Measurements from ENCODE around the gene FBXL17. TPM values are rescaled to one million over a fixed set of nuclear protein-coding genes. Genes with fewer than 3 reads are reported as not detected.
"Not testable (repeated sequence)": the region's sequence is repeated elsewhere in the genome, so short reads cannot be mapped to it uniquely, and the experiment has no call there.

The FBXL17 gene
- total RNA-seq, 1 donor from 2014 or later: 21.6 TPM

GRCh38 chr5:108280960-108281569 is 100.8 kb downstream of the FBXL17 start:
- H3K27ac Mint-ChIP-seq: no peak overlapping the region
- no peaks in the 10 kb centered on the region for H3K27me3 Mint-ChIP-seq (ENCODE audit: low read depth)
- DNase-seq (ENCODE audit: low spot score in 2 of 2, unreplicated experiment in 2 of 2): no peak
- H3K4me1 Mint-ChIP-seq: peaks cover 19% of the 10 kb centered on the region
- peaks cover 56% of the 10 kb centered on the region for H3K9me3 Mint-ChIP-seq
- H3K36me3 Mint-ChIP-seq: peaks cover 28% of the 10 kb centered on the region
- TF ChIP-seq, protein P1, sequence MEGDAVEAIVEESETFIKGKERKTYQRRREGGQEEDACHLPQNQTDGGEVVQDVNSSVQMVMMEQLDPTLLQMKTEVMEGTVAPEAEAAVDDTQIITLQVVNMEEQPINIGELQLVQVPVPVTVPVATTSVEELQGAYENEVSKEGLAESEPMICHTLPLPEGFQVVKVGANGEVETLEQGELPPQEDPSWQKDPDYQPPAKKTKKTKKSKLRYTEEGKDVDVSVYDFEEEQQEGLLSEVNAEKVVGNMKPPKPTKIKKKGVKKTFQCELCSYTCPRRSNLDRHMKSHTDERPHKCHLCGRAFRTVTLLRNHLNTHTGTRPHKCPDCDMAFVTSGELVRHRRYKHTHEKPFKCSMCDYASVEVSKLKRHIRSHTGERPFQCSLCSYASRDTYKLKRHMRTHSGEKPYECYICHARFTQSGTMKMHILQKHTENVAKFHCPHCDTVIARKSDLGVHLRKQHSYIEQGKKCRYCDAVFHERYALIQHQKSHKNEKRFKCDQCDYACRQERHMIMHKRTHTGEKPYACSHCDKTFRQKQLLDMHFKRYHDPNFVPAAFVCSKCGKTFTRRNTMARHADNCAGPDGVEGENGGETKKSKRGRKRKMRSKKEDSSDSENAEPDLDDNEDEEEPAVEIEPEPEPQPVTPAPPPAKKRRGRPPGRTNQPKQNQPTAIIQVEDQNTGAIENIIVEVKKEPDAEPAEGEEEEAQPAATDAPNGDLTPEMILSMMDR (IDR thresholded peaks at IDR 0.05; ENCODE audit: unreplicated experiment): no peak
- H3K4me3 Mint-ChIP-seq: no peak overlapping the region

- peaks cover 51% of the 10 kb centered on the region for H3K9me3 Mint-ChIP-seq
- H3K27me3 Mint-ChIP-seq (ENCODE audit: low read depth): no peaks in the 10 kb centered on the region
- H3K4me3 Mint-ChIP-seq: no peak overlapping the region
- TF ChIP-seq, protein P1 (IDR thresholded peaks at IDR 0.05; ENCODE audit: unreplicated experiment): no peak
- H3K4me1 Mint-ChIP-seq: peaks cover 21% of the 10 kb centered on the region
- H3K27ac Mint-ChIP-seq: no peak overlapping the region
- peaks cover 27% of the 10 kb centered on the region for H3K36me3 Mint-ChIP-seq
- no peak for DNase-seq (ENCODE audit: low spot score in 2 of 2, unreplicated experiment in 2 of 2)
These were observed 101.7 kb downstream of the FBXL17 start for GRCh38 chr5:108280248-108280647.

DNA sequence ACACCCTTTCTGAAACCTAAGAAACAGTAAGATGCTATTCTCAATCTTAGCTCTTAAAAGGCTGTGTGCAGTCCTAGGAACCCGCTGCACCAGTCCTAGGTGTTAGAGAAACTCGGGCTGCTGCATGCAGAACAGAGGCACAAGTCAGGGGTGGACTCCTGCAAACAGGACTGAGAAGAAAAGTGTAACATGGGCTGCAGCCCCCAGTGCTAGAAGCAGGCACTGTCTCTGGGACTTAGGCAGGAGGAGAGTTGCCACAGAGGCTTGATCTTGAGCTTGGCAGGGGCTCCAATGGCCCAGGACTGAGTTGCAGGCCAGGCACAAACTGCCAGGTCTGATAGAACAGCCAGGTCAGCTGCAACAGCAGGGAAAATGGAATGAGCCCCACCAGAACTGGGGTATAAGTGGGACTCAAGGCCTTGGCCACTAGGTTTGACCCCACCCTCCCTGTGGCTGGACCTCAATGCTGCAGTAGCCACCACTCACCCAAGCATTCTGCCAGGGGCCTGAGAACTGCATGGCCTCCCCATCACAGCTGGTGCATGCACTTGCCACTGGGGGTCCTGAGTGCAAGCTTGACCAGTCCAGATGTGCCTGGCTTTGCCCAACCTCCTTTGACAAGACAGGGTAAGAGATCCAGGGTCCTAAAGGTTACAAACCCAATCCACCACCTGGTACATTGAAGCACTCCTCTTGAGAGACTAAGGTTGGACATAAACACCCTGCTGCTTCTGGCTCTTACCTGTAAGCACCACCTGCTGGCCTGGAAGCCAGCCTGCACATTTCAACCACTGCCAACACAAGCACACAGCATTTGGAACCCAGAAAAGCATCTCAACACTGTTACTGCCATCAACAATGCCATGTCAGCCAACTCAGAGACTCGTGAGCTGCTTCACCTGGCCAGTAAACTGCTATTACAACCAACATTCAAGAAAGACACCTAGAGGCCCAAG is 103.3 kb downstream of the FBXL17 start:
- TF ChIP-seq, protein P1 (IDR thresholded peaks at IDR 0.05; ENCODE audit: unreplicated experiment): no peak
- peaks cover 21% of the 10 kb centered on the region for H3K4me1 Mint-ChIP-seq
- no peak for DNase-seq (ENCODE audit: low spot score in 2 of 2, unreplicated experiment in 2 of 2)
- no peak overlapping the region for H3K27ac Mint-ChIP-seq
- H3K9me3 Mint-ChIP-seq: peaks cover 37% of the 10 kb centered on the region
- H3K27me3 Mint-ChIP-seq (ENCODE audit: low read depth): no peaks in the 10 kb centered on the region
- peaks cover 16% of the 10 kb centered on the region for H3K36me3 Mint-ChIP-seq
- H3K4me3 Mint-ChIP-seq: no peak overlapping the region

- peaks cover 21% of the 10 kb centered on the region for H3K9me3 Mint-ChIP-seq
- TF ChIP-seq, protein P1 (IDR thresholded peaks at IDR 0.05; ENCODE audit: unreplicated experiment): no peak
- H3K27ac Mint-ChIP-seq: no peak overlapping the region
These were observed 105.5 kb downstream of the FBXL17 start for GRCh38 chr5:108276187-108277050.

DNA sequence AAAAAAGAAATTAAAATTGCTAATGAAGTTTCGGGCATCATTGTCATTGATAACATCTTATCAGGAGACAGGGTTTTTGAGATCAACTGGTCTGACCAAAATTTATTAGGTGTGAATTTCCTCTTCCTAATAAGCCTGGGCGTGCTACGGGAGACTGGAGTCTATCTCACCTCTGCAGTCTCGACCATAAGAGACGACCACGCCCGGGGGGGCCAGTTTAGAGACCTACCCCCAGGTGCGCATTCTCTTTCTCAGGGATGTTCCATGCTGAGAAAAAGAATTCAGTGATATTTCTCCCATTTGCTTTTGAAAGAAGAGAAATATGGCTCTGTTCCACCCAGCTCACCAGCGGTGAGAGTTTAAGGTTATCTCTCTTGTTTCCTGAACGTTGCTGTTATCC is 107.8 kb downstream of the FBXL17 start:
- H3K4me1 Mint-ChIP-seq: peaks cover 19% of the 10 kb centered on the region
- not testable (repeated sequence) for H3K27me3 Mint-ChIP-seq (ENCODE audit: low read depth); H3K4me3 Mint-ChIP-seq; DNase-seq (ENCODE audit: low spot score in 2 of 2, unreplicated experiment in 2 of 2); H3K27ac Mint-ChIP-seq; H3K36me3 Mint-ChIP-seq; H3K9me3 Mint-ChIP-seq

More at GRCh38 chr5:108276187-108277050, 105.5 kb downstream of the FBXL17 start:
- no peak for DNase-seq (ENCODE audit: low spot score in 2 of 2, unreplicated experiment in 2 of 2)
- no peak overlapping the region for H3K4me3 Mint-ChIP-seq
- H3K36me3 Mint-ChIP-seq: peaks cover 6% of the 10 kb centered on the region
- no peaks in the 10 kb centered on the region for H3K27me3 Mint-ChIP-seq (ENCODE audit: low read depth)
- peaks cover 21% of the 10 kb centered on the region for H3K4me1 Mint-ChIP-seq

Measured in mesothelial cell of epicardium (in vitro differentiated cells).